ENCODE data around the gene SLC7A6OS. TPM values are rescaled to one million over a fixed set of nuclear protein-coding genes. Genes with fewer than 3 reads are reported as not detected.

SLC7A6OS gene
- total RNA-seq (2014; rRNA removed; shearing (Covaris generic)), result 7.9 and 11.5 TPM in 2 replicates

DNA sequence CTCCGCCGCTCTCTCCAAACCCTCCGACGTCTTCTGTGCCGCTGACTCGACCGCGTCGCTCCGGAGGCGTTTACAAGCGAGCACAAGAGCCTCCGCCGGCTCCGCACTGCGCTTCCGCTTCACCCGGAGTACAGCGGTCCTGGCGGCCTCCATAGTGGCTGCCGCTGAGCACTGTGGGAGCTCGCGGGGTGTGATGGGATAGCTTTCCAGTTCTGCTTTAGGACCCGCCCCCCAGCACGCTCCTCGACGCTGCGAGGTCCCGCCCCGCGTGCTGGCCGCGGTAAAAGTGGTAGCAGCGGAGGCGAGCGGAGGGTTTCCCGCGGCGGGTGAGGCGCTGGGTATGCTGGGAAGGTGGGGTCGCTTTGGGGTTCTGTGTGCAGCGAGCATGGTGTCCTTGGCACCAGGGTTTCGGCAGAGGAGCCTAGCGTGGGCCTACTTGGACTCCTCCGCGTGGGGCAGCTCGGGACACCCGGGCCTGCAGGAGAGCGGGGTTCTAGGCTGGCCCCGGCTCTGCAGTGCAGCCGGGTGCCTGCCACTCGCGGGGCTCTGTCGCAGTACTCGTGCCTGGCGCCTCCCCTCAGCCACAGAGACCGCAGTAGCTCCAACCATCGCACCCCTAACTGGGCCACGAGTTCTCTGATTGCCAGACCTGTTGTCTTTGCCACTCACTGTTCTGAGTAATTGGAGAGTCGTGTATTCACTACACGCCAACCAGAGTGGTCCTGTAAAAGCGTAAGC is at the start of gene SLC7A6OS, which contains the start of gene PRMT7:
TSS of gene SLC7A6OS (minus strand) at position 173 of the 738 bp plus-strand sequence. CDS start at position 153, 20 bp downstream.
TSS of gene PRMT7 (plus strand) at position 246 of the 738 bp plus-strand sequence. CDS start 4,961 bp downstream, outside the sequence.
- peak; percentile 89 for DNase-seq
- peak within 1 kb of the TSS; percentile 78 for H3K27ac ChIP-seq
- H3K4me1 ChIP-seq, result no peaks in the 10 kb centered on the region
- no peaks in the 10 kb centered on the region for H3K27me3 ChIP-seq
- no peaks in the 10 kb centered on the region for H3K9me3 ChIP-seq (replicated peaks)
- no peaks in the 10 kb centered on the region; the same call in none of the 2 replicates for H3K36me3 ChIP-seq
- peak within 1 kb of the TSS; percentile 81 for H3K4me3 ChIP-seq

DNA sequence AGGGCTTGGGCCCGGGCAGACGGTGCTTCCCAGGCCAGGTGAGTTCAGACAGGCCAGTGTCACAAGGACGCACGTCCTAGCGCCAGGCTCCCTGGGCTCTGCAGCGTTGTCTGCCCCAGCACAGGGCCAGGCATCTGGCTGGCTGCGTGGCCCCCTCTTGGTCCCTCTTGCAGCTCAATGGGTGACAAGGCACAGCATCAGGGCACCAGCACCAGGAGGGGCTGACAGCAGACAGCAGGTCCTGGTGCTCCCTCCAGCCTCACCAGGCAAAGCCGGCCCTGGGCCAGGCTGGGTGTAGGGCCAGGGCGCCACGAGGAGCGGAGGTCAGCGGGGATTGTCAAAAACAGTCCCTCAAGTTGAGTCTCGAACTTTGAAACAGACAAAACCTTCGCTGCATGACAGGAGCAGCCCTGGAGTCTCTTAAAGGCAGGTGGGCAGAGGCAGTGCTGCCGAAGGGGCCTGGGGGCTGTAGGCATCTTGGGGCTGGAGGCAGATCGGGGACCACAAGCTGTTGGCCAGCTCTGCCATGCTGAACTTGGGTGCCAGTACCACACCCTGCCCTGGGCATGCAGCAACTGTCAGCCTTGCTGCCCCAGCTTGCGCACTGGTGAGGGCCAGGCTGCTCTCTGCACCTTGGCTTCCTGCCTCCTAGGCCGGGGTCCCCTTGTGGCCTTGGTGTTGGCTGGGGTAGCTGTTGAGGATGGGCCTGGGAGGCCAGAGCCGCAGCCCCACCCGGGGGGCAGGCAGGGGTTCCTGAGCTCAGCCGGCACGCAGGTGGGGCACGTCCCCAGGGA is 48.8 kb upstream of the SLC7A6OS start:
- Histone ChIP-seq H3K9me3 (replicated peaks) (no peaks in the 10 kb centered on the region), H3K4me3 (no peak overlapping the region), H3K36me3 (no peaks in the 10 kb centered on the region; the same call in 1 of the 2 replicates), H3K27me3 (no peaks in the 10 kb centered on the region), H3K27ac (no peak overlapping the region), H3K4me1 (peaks cover 19% of the 10 kb centered on the region)
- no peak for DNase-seq

DNA sequence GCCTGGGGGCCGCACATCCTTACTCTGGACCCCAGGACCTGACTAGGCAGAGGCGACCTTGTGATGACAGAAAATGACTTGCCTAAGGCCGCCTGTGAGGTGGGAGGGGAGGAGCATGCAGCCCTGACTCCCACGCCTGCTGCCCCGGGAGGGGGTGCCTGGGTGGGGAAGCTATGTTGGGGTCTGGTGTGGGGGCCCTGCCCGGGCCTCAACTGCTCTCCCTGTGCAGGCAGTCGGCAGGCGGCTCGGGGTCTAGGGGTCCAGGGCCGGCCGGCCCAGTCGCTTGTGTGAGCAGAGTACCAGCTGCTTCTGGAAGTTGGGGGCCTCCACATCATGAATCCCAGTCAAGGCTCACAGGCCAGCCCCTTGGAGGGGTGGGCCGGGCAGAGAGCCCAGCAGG is 48.2 kb upstream of the SLC7A6OS start:
- Histone ChIP-seq H3K27me3 (no peaks in the 10 kb centered on the region), H3K9me3 (replicated peaks) (no peaks in the 10 kb centered on the region), H3K4me3 (no peak overlapping the region), H3K27ac (no peak overlapping the region), H3K4me1 (peaks cover 19% of the 10 kb centered on the region), H3K36me3 (no peaks in the 10 kb centered on the region; the same call in 1 of the 2 replicates)
- DNase-seq, result no peak

DNA sequence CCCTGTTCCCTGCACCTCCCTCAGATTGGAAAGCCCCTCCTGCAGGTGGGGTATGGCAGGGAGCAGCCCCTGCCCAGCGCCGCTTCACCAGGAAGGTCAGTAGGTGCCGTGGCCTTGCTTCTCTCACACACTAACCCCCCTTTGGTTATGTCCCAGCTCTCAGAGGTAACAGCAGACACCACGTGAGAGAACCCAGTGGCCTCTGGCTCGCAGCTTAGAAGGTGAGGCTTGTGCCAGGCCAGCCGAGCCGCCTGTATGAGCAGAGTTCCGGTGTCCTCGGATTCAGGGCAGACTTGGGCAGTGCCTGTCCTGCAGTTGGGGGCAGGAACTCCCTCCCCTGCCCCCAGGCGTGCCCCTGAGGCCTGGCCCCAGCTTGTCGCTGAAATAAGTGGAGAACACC is 47.2 kb upstream of the SLC7A6OS start:
- H3K27ac ChIP-seq, result no peak overlapping the region
- no peak for DNase-seq
- peaks cover 19% of the 10 kb centered on the region for H3K4me1 ChIP-seq
- no peaks in the 10 kb centered on the region for H3K27me3 ChIP-seq
- H3K9me3 ChIP-seq (replicated peaks), result no peaks in the 10 kb centered on the region
- no peaks in the 10 kb centered on the region; the same call in 1 of the 2 replicates for H3K36me3 ChIP-seq
- H3K4me3 ChIP-seq, result no peak overlapping the region

DNA sequence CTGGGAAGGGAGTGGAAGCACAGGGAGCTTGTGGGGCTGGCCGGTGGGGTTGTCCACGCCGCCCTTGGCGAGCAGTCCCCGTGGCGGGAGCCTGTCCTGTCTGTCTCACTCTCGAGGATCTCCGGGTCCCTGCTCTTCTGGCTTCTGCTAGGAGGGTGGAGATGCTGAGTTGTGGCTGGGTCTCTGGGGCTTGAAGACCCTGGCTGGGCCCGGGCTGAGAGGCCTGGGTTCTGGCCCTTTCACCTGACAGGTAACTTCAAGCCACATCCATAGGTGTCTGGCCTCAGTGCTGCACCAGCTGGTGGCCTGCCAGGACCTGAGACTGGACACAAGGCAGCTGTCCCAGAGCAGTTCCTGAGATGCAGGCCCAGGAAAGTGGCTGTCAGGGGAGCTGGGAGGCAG is 46.8 kb upstream of the SLC7A6OS start:
- H3K27me3 ChIP-seq, result no peaks in the 10 kb centered on the region
- H3K27ac ChIP-seq, result no peak overlapping the region
- H3K36me3 ChIP-seq, result no peaks in the 10 kb centered on the region; the same call in 1 of the 2 replicates
- H3K9me3 ChIP-seq (replicated peaks), result no peaks in the 10 kb centered on the region
- peaks cover 17% of the 10 kb centered on the region for H3K4me1 ChIP-seq
- no peak for DNase-seq
- H3K4me3 ChIP-seq, result no peak overlapping the region

DNA sequence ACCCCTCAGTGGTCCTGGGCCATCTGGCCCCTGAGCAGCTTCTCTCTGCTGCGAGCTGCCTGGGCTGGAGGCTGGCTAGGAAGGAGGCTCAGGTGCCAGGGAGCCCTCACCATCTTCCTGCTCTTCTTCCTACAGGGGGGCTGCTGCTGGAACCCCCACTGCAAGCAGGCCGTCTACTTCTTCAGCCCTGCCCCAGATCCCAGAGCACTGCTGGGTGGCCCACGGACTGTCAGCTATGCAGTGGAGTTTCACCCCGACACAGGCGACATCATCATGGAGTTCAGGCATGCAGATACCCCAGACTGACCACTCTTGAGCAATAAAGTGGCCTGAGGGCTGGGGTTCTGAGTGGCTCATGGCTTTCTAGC is 46.2 kb upstream of the SLC7A6OS start:
- DNase-seq, result no peak
- Histone ChIP-seq H3K9me3 (replicated peaks) (no peaks in the 10 kb centered on the region), H3K27me3 (no peaks in the 10 kb centered on the region), H3K4me3 (no peak overlapping the region), H3K36me3 (no peaks in the 10 kb centered on the region; the same call in 1 of the 2 replicates), H3K27ac (peak overlapping the region; percentile 14; the same call in 1 of the 2 replicates), H3K4me1 (peaks cover 16% of the 10 kb centered on the region)

DNA sequence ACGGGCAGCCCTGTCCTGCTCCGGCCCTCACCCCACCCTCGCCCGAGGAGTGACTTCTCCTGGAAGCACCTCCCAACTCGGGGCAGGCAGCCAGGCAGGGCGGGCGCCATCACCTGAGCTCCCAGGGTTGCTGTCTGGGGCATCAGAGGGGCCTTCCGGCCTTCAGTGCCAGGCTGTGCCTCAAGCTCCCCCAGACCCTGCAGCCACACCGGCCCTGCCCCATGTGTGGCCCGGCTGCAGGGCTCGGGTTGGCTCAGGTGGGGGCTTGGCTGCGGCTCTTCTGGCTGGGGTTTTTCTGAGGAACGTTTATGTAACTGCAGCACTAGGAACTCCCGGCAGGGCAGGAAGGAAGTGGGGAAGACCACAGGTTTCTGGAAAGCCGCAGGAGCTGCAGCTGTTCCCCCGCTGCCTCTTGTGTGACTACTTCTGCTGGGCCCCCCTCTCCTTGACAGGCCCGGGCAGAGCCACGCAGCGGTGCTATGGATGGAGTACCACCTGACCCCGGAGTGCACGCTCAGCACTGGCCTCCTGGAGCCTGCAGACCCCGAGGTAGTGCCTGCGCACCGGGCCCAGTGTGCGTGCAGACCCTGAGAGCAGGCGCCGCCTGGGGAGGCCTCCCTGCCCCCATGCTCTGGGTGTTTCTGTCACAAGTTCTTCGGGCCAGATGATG is 45.6 kb upstream of the SLC7A6OS start:
- H3K27me3 ChIP-seq, result no peaks in the 10 kb centered on the region
- no peaks in the 10 kb centered on the region; the same call in 1 of the 2 replicates for H3K36me3 ChIP-seq
- peaks cover 16% of the 10 kb centered on the region for H3K4me1 ChIP-seq
- peak overlapping the region; percentile 61 for H3K27ac ChIP-seq
- H3K4me3 ChIP-seq, result no peak overlapping the region
- DNase-seq, result peak; percentile 83 to 84
- H3K9me3 ChIP-seq (replicated peaks), result no peaks in the 10 kb centered on the region

DNA sequence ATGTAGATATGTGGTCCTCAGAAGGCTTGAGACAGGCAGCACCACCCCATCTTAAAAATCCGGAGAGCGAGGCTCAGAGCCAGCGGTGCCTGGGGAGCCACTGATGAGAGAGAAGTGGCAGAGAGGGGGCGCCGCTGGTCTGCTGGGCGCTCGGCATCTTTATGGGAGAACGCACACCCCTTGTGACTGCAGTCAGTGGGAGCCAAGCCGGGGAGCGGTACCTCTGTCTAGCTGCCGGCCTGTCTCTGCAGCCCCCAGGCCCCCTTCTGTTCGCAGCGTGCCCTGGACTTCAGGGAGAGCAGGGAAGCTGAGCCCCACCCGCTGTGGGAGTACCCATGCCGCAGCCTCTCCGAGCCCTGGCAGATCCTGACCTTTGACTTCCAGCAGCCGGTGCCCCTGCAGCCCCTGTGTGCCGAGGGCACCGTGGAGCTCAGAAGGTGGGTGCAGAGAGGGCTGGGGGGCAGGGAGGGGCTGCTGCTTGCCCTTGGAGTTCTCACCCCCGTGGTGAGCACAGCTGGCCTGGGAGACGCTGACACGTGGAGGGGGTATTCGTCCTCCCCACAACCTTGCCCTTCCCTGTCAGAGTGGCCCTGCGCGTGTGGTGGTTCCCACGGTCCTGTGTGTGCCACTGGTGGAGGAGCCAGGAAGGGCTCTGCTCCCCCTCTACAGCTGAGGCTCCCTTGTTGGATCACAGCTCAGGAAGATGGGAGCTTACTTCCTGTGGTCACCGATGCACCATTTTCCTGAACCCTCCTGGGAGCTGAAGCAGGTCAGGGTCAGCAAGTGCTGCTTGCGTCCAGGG is 44.9 kb upstream of the SLC7A6OS start:
- peak in 1 of 2 experiments; percentile 27 for DNase-seq
- peak overlapping the region; percentile 61 for H3K27ac ChIP-seq
- H3K36me3 ChIP-seq, result no peaks in the 10 kb centered on the region; the same call in 1 of the 2 replicates
- no peaks in the 10 kb centered on the region for H3K27me3 ChIP-seq
- no peak overlapping the region for H3K4me3 ChIP-seq
- H3K9me3 ChIP-seq (replicated peaks), result no peaks in the 10 kb centered on the region
- H3K4me1 ChIP-seq, result peaks cover 16% of the 10 kb centered on the region

DNA sequence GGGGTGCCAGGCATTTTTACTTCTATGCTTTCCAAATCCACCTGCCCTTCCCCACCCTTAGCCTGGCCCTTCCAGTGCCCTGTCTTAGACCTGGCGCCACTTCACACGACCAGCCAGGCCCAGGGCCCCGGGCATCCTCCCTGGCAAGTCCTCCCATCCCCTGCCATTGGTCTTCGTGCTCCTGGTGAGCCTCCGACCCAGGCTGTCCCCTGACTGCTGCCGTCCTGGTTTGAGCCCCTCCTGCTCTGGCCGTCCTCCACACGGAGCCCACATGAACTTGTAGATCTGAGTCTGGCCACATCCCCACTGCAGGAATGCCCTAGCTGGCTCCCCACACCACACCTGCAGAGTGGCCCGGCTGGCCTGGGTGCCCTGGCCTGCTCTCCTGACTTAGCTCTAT is 44.1 kb upstream of the SLC7A6OS start:
- Histone ChIP-seq H3K27ac (no peak overlapping the region), H3K36me3 (no peaks in the 10 kb centered on the region; the same call in 1 of the 2 replicates)
- DNase-seq, result no peak

DNA sequence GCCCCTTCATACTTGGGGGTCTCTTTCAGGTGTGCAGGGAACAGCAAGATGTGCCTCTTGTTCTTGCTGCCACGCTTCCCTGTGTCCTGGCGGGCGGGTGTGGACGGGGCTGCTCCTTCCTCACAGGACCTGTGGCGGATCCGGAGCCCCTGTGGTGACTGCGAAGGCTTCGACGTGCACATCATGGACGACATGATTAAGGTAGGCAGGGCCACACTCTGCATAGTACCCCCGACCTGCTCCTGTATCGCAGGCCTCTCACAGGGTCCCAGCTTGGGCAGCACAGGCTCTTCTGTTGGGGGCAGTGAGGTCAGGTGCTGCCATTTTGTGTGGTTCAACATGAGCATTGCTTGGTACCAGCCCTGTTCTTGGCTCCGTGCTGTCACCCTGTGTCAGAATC is 42.6 kb upstream of the SLC7A6OS start:
- DNase-seq, result no peak
- no peaks in the 10 kb centered on the region; the same call in 1 of the 2 replicates for H3K36me3 ChIP-seq
- H3K27ac ChIP-seq, result no peak overlapping the region
- no peak overlapping the region for H3K4me3 ChIP-seq
- H3K9me3 ChIP-seq (replicated peaks), result no peaks in the 10 kb centered on the region
- H3K4me1 ChIP-seq, result peaks cover 16% of the 10 kb centered on the region
- no peaks in the 10 kb centered on the region for H3K27me3 ChIP-seq

More for the DNA sequence above, 44.1 kb upstream of the SLC7A6OS start:
- H3K4me1 ChIP-seq, result peaks cover 16% of the 10 kb centered on the region
- H3K4me3 ChIP-seq, result no peak overlapping the region
- no peaks in the 10 kb centered on the region for H3K27me3 ChIP-seq
- H3K9me3 ChIP-seq (replicated peaks), result no peaks in the 10 kb centered on the region

DNA sequence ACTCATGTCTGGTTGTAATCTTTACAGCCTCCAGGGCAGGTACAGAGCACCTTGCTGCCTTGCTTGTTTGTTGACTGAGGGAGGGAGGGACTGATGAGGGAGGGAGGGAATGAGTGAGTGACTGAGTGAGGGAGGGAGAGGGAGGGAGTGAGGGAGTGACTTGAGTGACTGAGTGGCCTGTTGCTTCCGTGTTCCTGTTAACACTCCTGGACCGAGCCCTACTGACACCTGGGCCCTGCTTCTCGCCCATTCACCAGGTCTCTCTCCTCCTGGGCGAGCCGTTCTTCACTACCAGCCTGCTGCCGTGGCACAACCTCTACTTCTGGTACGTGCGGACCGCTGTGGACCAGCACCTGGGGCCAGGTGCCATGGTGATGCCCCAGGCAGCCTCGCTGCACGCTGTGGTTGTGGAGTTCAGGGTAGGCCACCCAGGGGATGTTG is 41.3 kb upstream of the SLC7A6OS start:
- Histone ChIP-seq H3K36me3 (no peaks in the 10 kb centered on the region; the same call in 1 of the 2 replicates), H3K27me3 (no peaks in the 10 kb centered on the region), H3K4me3 (no peak overlapping the region), H3K27ac (no peak overlapping the region), H3K9me3 (replicated peaks) (no peaks in the 10 kb centered on the region), H3K4me1 (peaks cover 14% of the 10 kb centered on the region)
- no peak for DNase-seq

DNA sequence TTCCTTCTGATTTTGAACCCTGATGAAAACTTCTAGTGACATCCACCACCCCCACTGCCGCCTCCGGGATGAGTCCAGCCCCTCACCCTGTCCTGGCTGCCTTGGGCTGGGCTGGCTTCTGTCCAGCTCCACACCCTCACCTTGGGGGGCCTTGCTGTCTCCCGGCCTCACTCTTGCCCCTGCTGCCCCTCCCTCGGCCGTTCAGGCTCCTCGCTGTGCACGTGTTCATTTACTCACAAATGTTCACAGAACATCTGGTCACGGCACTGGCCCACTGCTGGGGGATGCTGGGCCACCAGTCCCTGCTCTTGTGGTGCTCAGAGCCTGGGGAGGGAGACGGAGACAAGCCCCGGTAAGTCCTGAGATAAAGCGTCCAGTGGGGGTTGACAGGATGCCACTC is 40.7 kb upstream of the SLC7A6OS start:
- peaks cover 9% of the 10 kb centered on the region for H3K4me1 ChIP-seq
- H3K4me3 ChIP-seq, result no peak overlapping the region
- H3K36me3 ChIP-seq, result no peaks in the 10 kb centered on the region
- no peaks in the 10 kb centered on the region for H3K9me3 ChIP-seq (replicated peaks)
- H3K27me3 ChIP-seq, result no peaks in the 10 kb centered on the region
- no peak for DNase-seq
- no peak overlapping the region for H3K27ac ChIP-seq

DNA sequence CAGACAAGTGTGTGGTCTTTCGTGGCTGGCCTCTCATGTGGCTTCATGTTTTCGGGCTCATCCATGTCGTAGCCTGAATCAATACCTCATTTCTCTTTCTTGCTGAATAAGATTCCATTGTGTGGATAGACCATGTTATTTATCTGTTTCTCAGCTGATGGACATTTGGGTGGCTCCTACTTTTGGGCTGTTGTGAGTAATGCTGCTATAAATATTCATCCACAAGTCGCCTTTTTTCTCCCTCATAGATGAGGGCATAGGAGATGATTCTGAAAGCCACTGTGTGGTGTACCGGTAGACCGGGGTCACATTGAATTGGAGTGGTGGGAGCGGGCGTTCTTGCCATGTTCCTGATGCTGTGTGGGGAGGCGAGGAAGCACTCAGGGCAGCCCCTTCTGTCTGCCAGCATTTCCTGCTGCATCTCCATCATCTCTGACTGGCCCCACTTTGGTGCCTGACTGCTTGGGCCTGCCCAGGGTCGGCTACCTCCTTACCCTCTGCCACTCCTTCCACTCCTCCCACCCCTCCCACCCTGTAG is 40.1 kb upstream of the SLC7A6OS start:
- Histone ChIP-seq H3K4me3 (no peak overlapping the region), H3K27me3 (no peaks in the 10 kb centered on the region), H3K36me3 (no peaks in the 10 kb centered on the region), H3K27ac (no peak overlapping the region), H3K9me3 (replicated peaks) (no peaks in the 10 kb centered on the region), H3K4me1 (peaks cover 4% of the 10 kb centered on the region)
- DNase-seq, result no peak
